Effector memory CD8-positive, alpha-beta T cell (primary cell): Measurements from ENCODE around the gene AQP5.

Experiments
- ATAC-seq: fragments of 150-1000 bp; cut with Tn5 transposase; replicated peaks from 2 replicates; pipeline ENCODE4 v1.10.0; 2021; ENCODE audit warnings: mild to moderate bottlenecking, moderate library complexity
- DNase-seq, 3 experiments: peaks; one replicate each; pipeline ENCODE4 v3.0.0; 2021
- H3K27ac Mint-ChIP-seq, 2 donors: one replicate each; pipeline ENCODE4 v1.8.0; 2022; ENCODE audit warnings: mild to moderate bottlenecking in 2 of 2, mixed read lengths in 2 of 2, moderate library complexity in 2 of 2
- H3K27me3 Mint-ChIP-seq, 2 donors: one replicate each; pipeline ENCODE4 v1.8.0; 2022; ENCODE audit warnings: mixed read lengths in 2 of 2
- H3K36me3 Mint-ChIP-seq: one replicate; pipeline ENCODE4 v1.8.0; 2022; ENCODE audit warnings: mild to moderate bottlenecking, moderate library complexity, mixed read lengths; ENCODE audit not compliant: insufficient read depth
- H3K4me1 Mint-ChIP-seq, 2 donors: one replicate each; pipeline ENCODE4 v1.8.0; 2022; ENCODE audit warnings: low read depth in 2 of 2, mixed read lengths in 2 of 2
- H3K4me3 Mint-ChIP-seq, 2 donors: one replicate each; pipeline ENCODE4 v1.8.0; 2022; ENCODE audit warnings: mild to moderate bottlenecking in 2 of 2, mixed read lengths in 2 of 2, moderate library complexity in 2 of 2
- H3K9me3 Mint-ChIP-seq, 2 donors: one replicate each; pipeline ENCODE4 v1.8.0; 2022; ENCODE audit warnings: mixed read lengths in 2 of 2

AQP5 gene

GRCh38 chr12:49949866-49950265 is 11.8 kb upstream of the AQP5 start:
- no peak overlapping the region for H3K27ac Mint-ChIP-seq
- ATAC-seq = no peak
- H3K27me3 Mint-ChIP-seq = peaks cover 36 to 70% of the 10 kb centered on the region in 2 donors
- H3K4me3 Mint-ChIP-seq = no peak overlapping the region
- peaks cover 8 to 10% of the 10 kb centered on the region in 2 donors for H3K4me1 Mint-ChIP-seq
- peaks cover 5% of the 10 kb centered on the region for H3K36me3 Mint-ChIP-seq
- no peaks in the 10 kb centered on the region for H3K9me3 Mint-ChIP-seq
- no peak for DNase-seq

- Mint-ChIP-seq H3K27ac (no peak within 1 kb of the TSS), H3K36me3 (peaks cover 4% of the 10 kb centered on the region), H3K4me1 (peaks cover 4 to 6% of the 10 kb centered on the region in 2 donors), H3K9me3 (no peaks in the 10 kb centered on the region), H3K4me3 (no peak within 1 kb of the TSS), H3K27me3 (peaks cover 39 to 74% of the 10 kb centered on the region in 2 donors)
- ATAC-seq (no peak), DNase-seq (no peak)
These were observed 11.1 kb upstream of the AQP5 start, which contains the start of gene AQP2 for GRCh38 chr12:49950273-49951251. Gene AQP2, plus strand, starts transcription at chr12:49950737. Its CDS starts 94 bp downstream, at chr12:49950831.

GRCh38 chr12:49951411-49952240 is 10.0 kb upstream of the AQP5 start:
- no peak for ATAC-seq
- H3K27ac Mint-ChIP-seq = no peak overlapping the region
- no peaks in the 10 kb centered on the region for H3K9me3 Mint-ChIP-seq
- H3K4me1 Mint-ChIP-seq = no peaks in the 10 kb centered on the region
- H3K27me3 Mint-ChIP-seq = peaks cover 48 to 84% of the 10 kb centered on the region in 2 donors
- no peaks in the 10 kb centered on the region for H3K36me3 Mint-ChIP-seq
- DNase-seq = no peak
- no peak overlapping the region for H3K4me3 Mint-ChIP-seq

- DNase-seq (no peak), ATAC-seq (no peak)
- no peaks in the 10 kb centered on the region for H3K36me3 Mint-ChIP-seq
- no peaks in the 10 kb centered on the region for H3K4me1 Mint-ChIP-seq
- H3K27ac Mint-ChIP-seq = no peak overlapping the region
- H3K4me3 Mint-ChIP-seq = no peak overlapping the region
- H3K9me3 Mint-ChIP-seq = no peaks in the 10 kb centered on the region
- H3K27me3 Mint-ChIP-seq = peaks cover 57 to 93% of the 10 kb centered on the region in 2 donors
These were observed 9.1 kb upstream of the AQP5 start for GRCh38 chr12:49952391-49953055.

GRCh38 chr12:49953151-49953550 is 8.5 kb upstream of the AQP5 start:
- peaks cover 63 to 95% of the 10 kb centered on the region in 2 donors for H3K27me3 Mint-ChIP-seq
- H3K4me3 Mint-ChIP-seq = no peak overlapping the region
- H3K4me1 Mint-ChIP-seq = no peaks in the 10 kb centered on the region
- H3K9me3 Mint-ChIP-seq = no peaks in the 10 kb centered on the region
- no peaks in the 10 kb centered on the region for H3K36me3 Mint-ChIP-seq
- ATAC-seq (no peak), DNase-seq (no peak)
- no peak overlapping the region for H3K27ac Mint-ChIP-seq

GRCh38 chr12:49953961-49954846 is 7.5 kb upstream of the AQP5 start:
- ATAC-seq (no peak), DNase-seq (no peak)
- peaks cover 67 to 95% of the 10 kb centered on the region in 2 donors for H3K27me3 Mint-ChIP-seq
- no peaks in the 10 kb centered on the region for H3K9me3 Mint-ChIP-seq
- no peaks in the 10 kb centered on the region for H3K4me1 Mint-ChIP-seq
- no peaks in the 10 kb centered on the region for H3K36me3 Mint-ChIP-seq
- no peak overlapping the region for H3K4me3 Mint-ChIP-seq
- no peak overlapping the region for H3K27ac Mint-ChIP-seq

GRCh38 chr12:49954863-49955830 is 6.5 kb upstream of the AQP5 start:
- Mint-ChIP-seq H3K27me3 (peaks cover 70 to 95% of the 10 kb centered on the region in 2 donors), H3K4me1 (no peaks in the 10 kb centered on the region)
- ATAC-seq = no peak

GRCh38 chr12:49955899-49956662 is 5.6 kb upstream of the AQP5 start:
- no peaks in the 10 kb centered on the region for H3K9me3 Mint-ChIP-seq
- ATAC-seq (no peak), DNase-seq (no peak)
- no peak overlapping the region for H3K27ac Mint-ChIP-seq
- no peak overlapping the region for H3K4me3 Mint-ChIP-seq
- peaks cover 3 to 5% of the 10 kb centered on the region in 2 donors for H3K4me1 Mint-ChIP-seq
- peaks cover 72 to 95% of the 10 kb centered on the region in 2 donors for H3K27me3 Mint-ChIP-seq
- H3K36me3 Mint-ChIP-seq = no peaks in the 10 kb centered on the region

More at GRCh38 chr12:49954863-49955830, 6.5 kb upstream of the AQP5 start:
- no peaks in the 10 kb centered on the region for H3K9me3 Mint-ChIP-seq
- no peak for DNase-seq
- no peaks in the 10 kb centered on the region for H3K36me3 Mint-ChIP-seq
- H3K27ac Mint-ChIP-seq = no peak overlapping the region
- no peak overlapping the region for H3K4me3 Mint-ChIP-seq

- ATAC-seq (no peak), DNase-seq (no peak)
- Mint-ChIP-seq H3K36me3 (no peaks in the 10 kb centered on the region), H3K9me3 (no peaks in the 10 kb centered on the region), H3K4me3 (no peak overlapping the region), H3K4me1 (peaks cover 3 to 5% of the 10 kb centered on the region in 2 donors), H3K27me3 (peaks cover 69 to 88% of the 10 kb centered on the region in 2 donors), H3K27ac (no peak overlapping the region)
These were observed 4.8 kb upstream of the AQP5 start for GRCh38 chr12:49956663-49957569.

GRCh38 chr12:49957570-49957967 is 4.1 kb upstream of the AQP5 start:
- DNase-seq (no peak), ATAC-seq (no peak)
- H3K4me1 Mint-ChIP-seq = peaks cover 3 to 5% of the 10 kb centered on the region in 2 donors
- H3K4me3 Mint-ChIP-seq = no peak overlapping the region
- H3K27me3 Mint-ChIP-seq = peaks cover 75 to 89% of the 10 kb centered on the region in 2 donors
- H3K36me3 Mint-ChIP-seq = no peaks in the 10 kb centered on the region
- H3K27ac Mint-ChIP-seq = no peak overlapping the region
- no peaks in the 10 kb centered on the region for H3K9me3 Mint-ChIP-seq
